GM13976 (cell line): ENCODE measurements around the gene GRB14.

Experiments
- DNase-seq: peaks from one replicate; pipeline ENCODE4 v3.0.0; 2012; ENCODE audit warnings: low spot score
- CTCF ChIP-seq: IDR thresholded peaks from 2 replicates; pipeline ENCODE4 v1.5.1; 2012; ENCODE audit warnings: borderline replicate concordance, mild to moderate bottlenecking; ENCODE audit not compliant: insufficient read depth; ENCODE audit errors: extremely low read depth, missing control alignments, control extremely low read depth
- in situ Hi-C: fragments of 300-500 bp; cut with MboI; formaldehyde crosslinking; loops from one replicate; pipeline ENCODE4 v1.12.0; 2022; ENCODE audit warnings: low sequenced_read_pairs, mixed read lengths, inconsistent platforms; ENCODE audit not compliant: unreplicated experiment

The GRB14 gene

GRCh38 chr2:164512871-164513270 lies 108.4 kb downstream of the GRB14 start:
- no peak for TF ChIP-seq CTCF
- DNase-seq = no peak
- in situ Hi-C loops = no loop called here

GRCh38 chr2:164511738-164512137 lies 109.5 kb downstream of the GRB14 start:
- no peak for TF ChIP-seq CTCF
- DNase-seq = no peak
- in situ Hi-C loops = no loop called here

- TF ChIP-seq CTCF = no peak
- DNase-seq = no peak
- in situ Hi-C loops = no loop called here
These were observed 110.4 kb downstream of the GRB14 start for GRCh38 chr2:164510895-164511294.

- DNase-seq = no peak
- TF ChIP-seq CTCF = no peak
- in situ Hi-C loops = no loop called here
These were observed 112.0 kb downstream of the GRB14 start for GRCh38 chr2:164509137-164509877.

GRCh38 chr2:164504253-164504652 lies 117.0 kb downstream of the GRB14 start:
- DNase-seq = no peak
- TF ChIP-seq CTCF = no peak
- in situ Hi-C loops = no loop called here

- in situ Hi-C loops = no loop called here
- no peak for TF ChIP-seq CTCF
- DNase-seq = no peak
These were observed 122.4 kb downstream of the GRB14 start for GRCh38 chr2:164498836-164499235.

GRCh38 chr2:164496881-164497280 lies 124.4 kb downstream of the GRB14 start:
- in situ Hi-C loops = no loop called here
- TF ChIP-seq CTCF = no peak
- DNase-seq = no peak
